ENCODE results near the gene NWD2. TPM values are rescaled to one million over a fixed set of nuclear protein-coding genes. Genes with fewer than 3 reads are reported as not detected.
A peak's percentile ranks its signal among the peaks of the same experiment; 100 is the strongest.

The NWD2 gene
- total RNA-seq, 1 experiment from 2014 or later = not detected

GRCh38 chr4:37463033-37463856 lies 218.7 kb downstream of the NWD2 start:
- no peaks in the 10 kb centered on the region for H3K23me2 ChIP-seq (ENCODE audit: insufficient read length, low read depth, low read length, poor library complexity, severe bottlenecking)
- no peak overlapping the region for H3K4me2 ChIP-seq (ENCODE audit: insufficient read depth, insufficient read length, low read length)
- no peak overlapping the region for H3T11ph ChIP-seq (ENCODE audit: low read length)
- H2BK20ac ChIP-seq (ENCODE audit: low read depth, low read length, poor library complexity, severe bottlenecking) = no peak overlapping the region
- H3K4ac ChIP-seq (ENCODE audit: low read depth, low read length) = no peak overlapping the region
- peak; percentile 35 for DNase-seq
- H4K5ac ChIP-seq (ENCODE audit: insufficient read length, low read depth, low read length) = no peak overlapping the region
- H3K9ac ChIP-seq (ENCODE audit: extremely low read depth, insufficient read length, low read length) = no peak overlapping the region
- H3K18ac ChIP-seq (ENCODE audit: insufficient read length, low read depth, low read length) = no peak overlapping the region
- H3K9me3 Mint-ChIP-seq = no peaks in the 10 kb centered on the region
- H3K56ac ChIP-seq (ENCODE audit: insufficient read length, low read depth, low read length) = no peak overlapping the region
- no peaks in the 10 kb centered on the region for H3K79me1 ChIP-seq (ENCODE audit: insufficient read depth, low read depth, low read length, poor library complexity, severe bottlenecking)
- peaks cover 3 to 5% of the 10 kb centered on the region in 2 experiments for H3K4me1 Mint-ChIP-seq
- no peak overlapping the region for H2BK120ac ChIP-seq (ENCODE audit: low read depth, low read length, poor library complexity, severe bottlenecking)
- H3K23ac ChIP-seq (ENCODE audit: insufficient read length, low read depth, low read length) = no peak overlapping the region
- H3K27ac Mint-ChIP-seq = 0 out of 7 replicates have a peak overlapping the region, but pooled peaks of 1 of the 3 experiments have one; percentile 70
- no peak overlapping the region for H2BK12ac ChIP-seq (ENCODE audit: insufficient read length, low read depth, low read length)
- no peak overlapping the region for H4K91ac ChIP-seq (ENCODE audit: insufficient read length, low read depth, low read length)
- no peak overlapping the region for H2BK15ac ChIP-seq (ENCODE audit: low read depth, low read length)
- H3K27me3 Mint-ChIP-seq (ENCODE audit: low read depth) = peaks cover 7% of the 10 kb centered on the region
- no peak overlapping the region for H2BK5ac ChIP-seq (ENCODE audit: insufficient read length, low read length)
- no peak overlapping the region for H3K27ac ChIP-seq (ENCODE audit: insufficient read length, low read depth, low read length)
- H3K36me3 Mint-ChIP-seq (ENCODE audit: insufficient read depth in 1 of 3, low read depth in 3 of 3) = no peaks in the 10 kb centered on the region
- H3K14ac ChIP-seq (ENCODE audit: insufficient read depth, low read length) = no peak overlapping the region
- H2AFZ ChIP-seq (ENCODE audit: low read length) = no peak overlapping the region
- H2AK5ac ChIP-seq (ENCODE audit: insufficient read length, low read length) = no peak overlapping the region
- no peak overlapping the region for H4K8ac ChIP-seq (replicated peaks; ENCODE audit: insufficient read length, low read depth, low read length)
- H3K4me1 ChIP-seq (ENCODE audit: insufficient read depth, low read length) = no peaks in the 10 kb centered on the region
- WGBS (ENCODE audit: extremely low coverage, insufficient read length, low lambda C conversion rate) = no CpG with 5 or more reads among the region's 5 CpGs
- H4K20me1 ChIP-seq (ENCODE audit: control insufficient read depth, insufficient read depth, insufficient read length) = no peaks in the 10 kb centered on the region
- H3K4me3 Mint-ChIP-seq = no peak overlapping the region
- H3K79me2 ChIP-seq (ENCODE audit: insufficient read depth, low read length) = no peaks in the 10 kb centered on the region
- TF ChIP-seq CTCF (conservative IDR thresholded peaks at IDR 0.05) = peak; percentile 49
- H3K27me3 ChIP-seq (ENCODE audit: insufficient read depth, low read length) = no peaks in the 10 kb centered on the region
- no peaks in the 10 kb centered on the region for H3K9me3 ChIP-seq (ENCODE audit: control insufficient read depth, low read depth, low read length)

Measured in H9 (cell line).